ENCODE measurements around the gene ADK. TPM values are rescaled to one million over a fixed set of nuclear protein-coding genes. Genes with fewer than 3 reads are reported as not detected.

ADK gene
- total RNA-seq, 1 experiment from 2014 or later: 26.8 TPM

DNA sequence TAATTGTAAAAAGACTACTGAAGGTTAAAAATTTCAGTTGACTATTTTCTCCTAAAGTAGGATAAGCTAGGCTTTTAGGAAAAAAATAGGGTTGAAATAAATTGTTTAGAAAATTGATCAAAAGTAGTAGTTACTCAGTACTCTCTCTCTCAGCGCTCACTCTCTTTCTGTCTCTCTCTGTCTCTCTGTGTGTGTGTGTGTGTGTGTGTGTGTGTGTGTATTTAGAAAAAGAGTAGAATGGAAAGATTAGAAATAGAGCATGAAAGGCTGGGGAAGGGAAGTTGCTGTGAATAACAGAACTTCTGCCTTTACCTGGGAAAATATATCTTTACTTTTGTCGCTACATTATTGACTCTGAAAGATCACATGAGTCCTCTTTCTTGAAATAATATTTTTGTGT, 20.6 kb downstream of the ADK start:
- no peak overlapping the region for H3K23ac ChIP-seq (ENCODE audit: insufficient read length, low read depth, low read length)
- Mint-ChIP-seq H3K36me3 (ENCODE audit: insufficient read depth in 1 of 3, low read depth in 3 of 3) (no peaks in the 10 kb centered on the region; a peak in 1 of 7 replicates), H3K9me3 (no peaks in the 10 kb centered on the region), H3K27ac (peak overlapping the region in 1 of 3 experiments; percentile 21; a peak in 2 of 7 replicates), H3K27me3 (ENCODE audit: low read depth) (no peaks in the 10 kb centered on the region), H3K4me1 (peaks cover 6 to 9% of the 10 kb centered on the region in 2 experiments), H3K4me3 (no peak overlapping the region; a peak in 1 of 5 replicates)
- H2AK5ac ChIP-seq (ENCODE audit: insufficient read length, low read length): no peak overlapping the region
- peaks cover 3% of the 10 kb centered on the region for H3K4me1 ChIP-seq (ENCODE audit: insufficient read depth, low read length)
- no peak overlapping the region for H3K14ac ChIP-seq (ENCODE audit: insufficient read depth, low read length)
- H4K8ac ChIP-seq (replicated peaks; ENCODE audit: insufficient read length, low read depth, low read length): no peak overlapping the region
- no peak overlapping the region for H4K91ac ChIP-seq (ENCODE audit: insufficient read length, low read depth, low read length)
- H3K9me3 ChIP-seq (ENCODE audit: control insufficient read depth, low read depth, low read length): no peaks in the 10 kb centered on the region
- H2BK12ac ChIP-seq (ENCODE audit: insufficient read length, low read depth, low read length): no peak overlapping the region
- no peaks in the 10 kb centered on the region for H4K20me1 ChIP-seq (ENCODE audit: control insufficient read depth, insufficient read depth, insufficient read length)
- no peaks in the 10 kb centered on the region for H3K27me3 ChIP-seq (ENCODE audit: insufficient read depth, low read length)
- H2BK20ac ChIP-seq (ENCODE audit: low read depth, low read length, poor library complexity, severe bottlenecking): no peak overlapping the region
- H3K4ac ChIP-seq (ENCODE audit: low read depth, low read length): no peak overlapping the region
- no peak overlapping the region for H2BK15ac ChIP-seq (ENCODE audit: low read depth, low read length)
- H3K4me2 ChIP-seq (ENCODE audit: insufficient read depth, insufficient read length, low read length): no peak overlapping the region
- DNase-seq: no peak
- no peak overlapping the region for H3K56ac ChIP-seq (ENCODE audit: insufficient read length, low read depth, low read length)
- H2BK120ac ChIP-seq (ENCODE audit: low read depth, low read length, poor library complexity, severe bottlenecking): no peak overlapping the region
- no CpG with 5 or more reads among the region's 2 CpGs for WGBS (ENCODE audit: extremely low coverage, insufficient read length, low lambda C conversion rate)
- no peak overlapping the region for H4K5ac ChIP-seq (ENCODE audit: insufficient read length, low read depth, low read length)
- peaks cover 2% of the 10 kb centered on the region; the same call in 1 of the 2 replicates for H3K79me2 ChIP-seq (ENCODE audit: insufficient read depth, low read length)
- no peak overlapping the region for H2AFZ ChIP-seq (ENCODE audit: low read length)
- no peak overlapping the region for H3K18ac ChIP-seq (ENCODE audit: insufficient read length, low read depth, low read length)
- no peak overlapping the region for H2BK5ac ChIP-seq (ENCODE audit: insufficient read length, low read length)
- H3K27ac ChIP-seq (ENCODE audit: insufficient read length, low read depth, low read length): no peak overlapping the region
- no peaks in the 10 kb centered on the region for H3K79me1 ChIP-seq (ENCODE audit: insufficient read depth, low read depth, low read length, poor library complexity, severe bottlenecking)
- no peak overlapping the region for H3T11ph ChIP-seq (ENCODE audit: low read length)
- no peak for TF ChIP-seq CTCF (conservative IDR thresholded peaks at IDR 0.05)
- no peaks in the 10 kb centered on the region for H3K23me2 ChIP-seq (ENCODE audit: insufficient read length, low read depth, low read length, poor library complexity, severe bottlenecking)
- H3K9ac ChIP-seq (ENCODE audit: extremely low read depth, insufficient read length, low read length): no peak overlapping the region
